ENCODE results near the gene RRAD.

Gene RRAD

GRCh38 chr16:66908762-66909559 is 16.4 kb downstream of the RRAD start:
- no peak for DNase-seq (ENCODE audit: low read depth)
- no peak overlapping the region for H3K4me3 ChIP-seq (ENCODE audit: control insufficient read depth, low read depth, low read length)
- TF ChIP-seq, protein P1, sequence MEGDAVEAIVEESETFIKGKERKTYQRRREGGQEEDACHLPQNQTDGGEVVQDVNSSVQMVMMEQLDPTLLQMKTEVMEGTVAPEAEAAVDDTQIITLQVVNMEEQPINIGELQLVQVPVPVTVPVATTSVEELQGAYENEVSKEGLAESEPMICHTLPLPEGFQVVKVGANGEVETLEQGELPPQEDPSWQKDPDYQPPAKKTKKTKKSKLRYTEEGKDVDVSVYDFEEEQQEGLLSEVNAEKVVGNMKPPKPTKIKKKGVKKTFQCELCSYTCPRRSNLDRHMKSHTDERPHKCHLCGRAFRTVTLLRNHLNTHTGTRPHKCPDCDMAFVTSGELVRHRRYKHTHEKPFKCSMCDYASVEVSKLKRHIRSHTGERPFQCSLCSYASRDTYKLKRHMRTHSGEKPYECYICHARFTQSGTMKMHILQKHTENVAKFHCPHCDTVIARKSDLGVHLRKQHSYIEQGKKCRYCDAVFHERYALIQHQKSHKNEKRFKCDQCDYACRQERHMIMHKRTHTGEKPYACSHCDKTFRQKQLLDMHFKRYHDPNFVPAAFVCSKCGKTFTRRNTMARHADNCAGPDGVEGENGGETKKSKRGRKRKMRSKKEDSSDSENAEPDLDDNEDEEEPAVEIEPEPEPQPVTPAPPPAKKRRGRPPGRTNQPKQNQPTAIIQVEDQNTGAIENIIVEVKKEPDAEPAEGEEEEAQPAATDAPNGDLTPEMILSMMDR (conservative IDR thresholded peaks at IDR 0.05; ENCODE audit: control insufficient read depth, insufficient read depth, low read depth, low read length): no peak

GRCh38 chr16:66908116-66908515 is 17.2 kb downstream of the RRAD start:
- no peak overlapping the region for H3K4me3 ChIP-seq (ENCODE audit: control insufficient read depth, low read depth, low read length)
- DNase-seq (ENCODE audit: low read depth): no peak
- TF ChIP-seq, protein P1 (conservative IDR thresholded peaks at IDR 0.05; ENCODE audit: control insufficient read depth, insufficient read depth, low read depth, low read length): no peak

GRCh38 chr16:66906916-66907836 is 18.2 kb downstream of the RRAD start:
- DNase-seq (ENCODE audit: low read depth): no peak
- no peak overlapping the region for H3K4me3 ChIP-seq (ENCODE audit: control insufficient read depth, low read depth, low read length)
- TF ChIP-seq, protein P1 (conservative IDR thresholded peaks at IDR 0.05; ENCODE audit: control insufficient read depth, insufficient read depth, low read depth, low read length): no peak

GRCh38 chr16:66905633-66906539 is 19.4 kb downstream of the RRAD start:
- H3K4me3 ChIP-seq (ENCODE audit: control insufficient read depth, low read depth, low read length): no peak overlapping the region
- no peak for DNase-seq (ENCODE audit: low read depth)
- TF ChIP-seq, protein P1 (conservative IDR thresholded peaks at IDR 0.05; ENCODE audit: control insufficient read depth, insufficient read depth, low read depth, low read length): no peak

- TF ChIP-seq, protein P1 (conservative IDR thresholded peaks at IDR 0.05; ENCODE audit: control insufficient read depth, insufficient read depth, low read depth, low read length): no peak
- H3K4me3 ChIP-seq (ENCODE audit: control insufficient read depth, low read depth, low read length): no peak overlapping the region
- DNase-seq (ENCODE audit: low read depth): no peak
Measured at GRCh38 chr16:66904846-66905632, 20.3 kb downstream of the RRAD start.
